Kidney tubule cell (primary cell): Measurements from ENCODE around the gene SLC9A9.
"Not testable (repeated sequence)": the region's sequence is repeated elsewhere in the genome, so short reads cannot be mapped to it uniquely, and the experiment has no call there.

ENCODE experiments used
- DNase-seq: peaks from one replicate; pipeline ENCODE4 v3.0.0-alpha.2; 2018; ENCODE audit warnings: low spot score

SLC9A9 gene

GRCh38 chr3:143847787-143848631, at the start of gene SLC9A9:
TSS of gene SLC9A9 (minus strand) at chr3:143848468. CDS start at chr3:143848322, 146 bp downstream.
- peak; percentile 59 for DNase-seq

GRCh38 chr3:143897576-143898295, 49.5 kb upstream of the SLC9A9 start:
- DNase-seq = no peak

GRCh38 chr3:143896486-143896885, 48.2 kb upstream of the SLC9A9 start:
- no peak for DNase-seq

- DNase-seq = no peak
Measured at GRCh38 chr3:143895805-143896204, 47.5 kb upstream of the SLC9A9 start.

- DNase-seq = no peak
Measured at GRCh38 chr3:143888846-143889245, 40.6 kb upstream of the SLC9A9 start.

GRCh38 chr3:143888166-143888565, 39.9 kb upstream of the SLC9A9 start:
- DNase-seq = no peak

GRCh38 chr3:143885780-143886427, 37.6 kb upstream of the SLC9A9 start:
- DNase-seq = peak; percentile 43

- DNase-seq = no peak
Measured at GRCh38 chr3:143884861-143885260, 36.6 kb upstream of the SLC9A9 start.

GRCh38 chr3:143883151-143883550, 34.9 kb upstream of the SLC9A9 start:
- DNase-seq = no peak

GRCh38 chr3:143881095-143881494, 32.8 kb upstream of the SLC9A9 start:
- DNase-seq = no peak

- no peak for DNase-seq
Measured at GRCh38 chr3:143875546-143875945, 27.3 kb upstream of the SLC9A9 start.

- not testable (repeated sequence) for DNase-seq
Measured at GRCh38 chr3:143873553-143873952, 25.3 kb upstream of the SLC9A9 start.

GRCh38 chr3:143865302-143865701, 17.0 kb upstream of the SLC9A9 start:
- DNase-seq = no peak

GRCh38 chr3:143859465-143860203, 11.4 kb upstream of the SLC9A9 start:
- DNase-seq = no peak

GRCh38 chr3:143856252-143856970, 8.1 kb upstream of the SLC9A9 start:
- no peak for DNase-seq

GRCh38 chr3:143855183-143855582, 6.9 kb upstream of the SLC9A9 start:
- DNase-seq = no peak

- DNase-seq = no peak
Measured at GRCh38 chr3:143851331-143852017, 3.2 kb upstream of the SLC9A9 start.

GRCh38 chr3:143850877-143851276, 2.6 kb upstream of the SLC9A9 start:
- peak; percentile 21 for DNase-seq

- DNase-seq = peak; percentile 28
Measured at GRCh38 chr3:143849854-143850549, 1.7 kb upstream of the SLC9A9 start.

- DNase-seq = no peak
Measured at GRCh38 chr3:143848704-143849103, 436 bp upstream of the SLC9A9 start.
